NCI-H2227 treated with DMSO at 0.1 percent for 48 hours (cell line): ENCODE data around the gene CACNA1I.
A peak's percentile ranks its signal among the peaks of the same experiment; 100 is the strongest.
"Not testable (repeated sequence)": the region's sequence is repeated elsewhere in the genome, so short reads cannot be mapped to it uniquely, and the experiment has no call there.

Experiments
- DNase-seq: peaks from one replicate; lab custom pipeline; 2025; lab: John Stamatoyannopoulos, UW

The CACNA1I gene

DNA sequence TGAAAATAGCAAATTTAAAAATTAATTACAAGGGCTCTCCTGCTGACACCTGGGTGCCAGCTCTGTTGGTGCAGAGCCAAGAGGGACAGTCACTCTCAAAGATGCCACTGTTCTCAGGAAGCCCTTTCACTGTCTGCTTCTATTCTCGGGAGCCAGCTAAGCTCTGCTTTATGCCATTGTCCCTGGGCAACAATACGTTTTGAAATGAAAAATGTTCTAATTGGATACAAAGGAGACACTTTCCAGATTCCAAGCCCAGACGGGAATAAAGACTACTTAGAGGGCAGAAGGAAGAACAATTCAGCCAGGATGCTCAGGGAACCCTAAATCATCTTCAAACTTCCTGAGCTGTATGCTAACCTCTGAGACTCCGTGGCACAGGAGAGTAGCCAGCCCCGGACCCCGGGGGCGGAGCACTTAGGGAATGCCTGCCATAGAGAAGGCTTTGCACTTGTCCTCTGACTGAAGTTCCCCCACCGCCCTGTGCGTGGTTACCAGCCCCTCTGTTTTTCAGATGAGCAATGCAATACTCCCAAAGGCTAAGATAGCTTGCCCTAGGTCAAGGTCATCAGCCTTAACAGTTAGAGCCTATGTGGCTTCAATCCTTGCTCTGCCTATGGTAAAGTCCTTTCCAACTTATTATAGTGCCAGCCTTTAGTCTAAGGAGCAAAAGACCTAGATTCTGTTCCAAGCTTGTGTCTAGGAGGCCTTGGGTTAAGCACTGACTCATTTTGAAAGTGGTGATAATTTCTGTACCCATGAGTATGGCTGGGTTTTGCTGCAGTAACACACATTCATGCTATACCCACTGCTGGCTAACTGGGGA is 150.9 kb downstream of the CACNA1I start:
- DNase-seq = no peak

DNA sequence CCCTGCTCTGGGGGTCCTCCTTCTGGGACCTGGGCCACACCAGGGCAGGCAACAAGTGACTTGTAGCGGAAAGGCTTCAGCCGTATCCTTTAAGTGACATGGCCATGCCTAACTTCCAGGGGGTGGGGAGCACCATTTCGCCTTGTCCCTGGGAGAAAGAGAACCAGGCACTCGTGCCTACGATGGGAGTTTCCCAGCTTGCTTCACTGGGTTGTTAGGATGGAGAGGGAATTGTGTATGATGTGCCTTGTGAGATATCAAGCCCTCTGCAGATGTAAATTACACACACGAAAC is 151.4 kb downstream of the CACNA1I start:
- DNase-seq = no peak

DNA sequence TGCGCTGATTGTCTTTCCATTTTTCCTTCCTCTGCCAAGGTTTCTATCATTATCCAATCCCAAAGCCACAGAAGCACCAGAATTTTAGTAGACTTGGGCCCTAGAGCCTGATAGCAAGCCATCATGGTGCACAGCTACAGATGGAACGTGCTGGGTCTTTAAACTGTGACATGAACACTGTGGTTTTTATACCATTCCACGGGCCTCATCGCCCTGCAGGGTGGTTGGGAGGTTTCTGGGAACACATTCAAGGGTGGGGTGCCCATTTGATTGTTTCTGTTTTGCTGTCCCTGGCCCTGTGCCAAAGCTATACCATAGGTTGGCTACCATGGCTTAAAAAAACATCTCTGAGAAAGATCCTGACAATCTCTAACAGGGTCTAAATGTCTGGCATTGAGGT is 151.9 kb downstream of the CACNA1I start:
- no peak for DNase-seq

DNA sequence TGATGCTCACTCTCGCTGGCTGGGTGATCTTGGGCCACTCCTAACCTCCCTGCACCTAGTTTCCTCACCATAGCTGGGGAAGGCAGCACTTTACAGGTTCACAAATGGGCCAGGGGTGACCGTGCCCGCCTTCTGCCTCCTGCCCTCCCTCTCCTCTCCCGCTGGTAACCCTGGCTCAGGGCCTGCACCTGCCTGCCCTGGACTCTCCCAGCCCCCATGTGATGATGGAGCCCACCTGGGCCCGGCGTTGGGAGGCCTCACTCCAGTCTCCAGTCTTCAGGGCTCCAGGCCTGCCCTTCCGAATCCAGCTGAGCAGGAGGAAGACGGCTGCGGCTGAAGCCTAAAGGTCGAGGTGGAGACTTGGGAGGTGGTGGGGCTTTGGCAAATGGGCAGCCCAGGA is 152.9 kb downstream of the CACNA1I start:
- no peak for DNase-seq

DNA sequence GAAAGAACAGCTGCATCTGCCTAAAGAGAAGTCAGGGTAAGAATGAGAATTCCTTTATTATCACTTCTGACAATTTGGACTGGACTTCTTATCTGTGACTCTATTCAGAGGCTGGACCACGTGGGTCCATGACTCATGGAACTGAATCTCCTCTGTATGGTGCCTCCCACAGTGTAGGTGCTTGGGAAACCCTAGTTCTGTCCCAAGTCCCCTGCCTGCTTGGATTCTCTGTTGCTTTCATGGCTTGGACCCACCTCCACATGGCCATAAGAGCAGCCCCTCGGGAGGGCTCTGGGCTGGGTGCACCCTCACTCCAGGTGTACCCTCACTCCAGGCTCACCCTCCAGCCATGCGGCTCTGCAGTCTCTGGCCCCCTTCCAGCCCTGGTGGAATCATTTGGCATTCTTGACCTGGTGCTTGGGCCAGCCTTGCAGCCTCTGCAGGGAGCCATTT is 153.4 kb downstream of the CACNA1I start:
- DNase-seq = no peak

DNA sequence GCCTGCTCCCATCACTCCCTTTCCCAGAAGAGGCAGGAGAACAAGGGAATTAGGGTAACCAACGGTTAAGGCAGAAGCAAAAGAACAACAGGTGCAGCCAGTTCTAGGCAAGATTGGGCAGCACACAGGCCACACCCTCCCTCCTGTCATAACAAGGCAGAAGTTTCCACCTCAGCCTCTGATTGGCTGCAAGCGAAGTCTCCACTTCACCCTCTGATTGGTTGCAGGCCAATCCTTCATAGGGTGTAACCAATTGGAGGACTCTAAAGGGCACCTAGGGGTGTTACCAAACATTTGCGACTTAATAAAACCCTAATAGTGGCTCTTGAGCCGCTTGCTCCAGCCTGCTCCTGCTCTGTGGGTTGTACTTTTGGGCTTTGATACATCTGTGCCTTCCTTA is 153.8 kb downstream of the CACNA1I start:
- DNase-seq = no peak

DNA sequence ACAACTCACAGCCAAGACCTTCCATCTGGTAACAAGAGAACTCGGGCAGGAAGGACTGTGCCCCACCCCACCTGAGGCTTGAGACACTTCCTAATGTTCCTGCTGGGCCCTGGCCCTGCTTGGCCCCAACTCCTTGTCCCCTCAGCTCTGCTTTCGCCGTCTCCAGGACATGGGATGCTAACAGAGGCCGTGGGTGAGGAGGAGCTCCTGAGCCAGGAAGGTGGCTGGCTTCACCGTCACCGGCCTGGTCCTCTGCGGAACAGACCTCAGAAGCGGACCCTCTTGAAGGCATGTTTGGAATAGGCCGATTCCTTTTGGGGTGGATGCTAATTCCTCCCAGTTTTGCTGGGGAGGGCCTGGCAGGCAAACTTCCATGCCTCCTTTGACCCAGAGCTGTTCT is 154.3 kb downstream of the CACNA1I start:
- no peak for DNase-seq

DNA sequence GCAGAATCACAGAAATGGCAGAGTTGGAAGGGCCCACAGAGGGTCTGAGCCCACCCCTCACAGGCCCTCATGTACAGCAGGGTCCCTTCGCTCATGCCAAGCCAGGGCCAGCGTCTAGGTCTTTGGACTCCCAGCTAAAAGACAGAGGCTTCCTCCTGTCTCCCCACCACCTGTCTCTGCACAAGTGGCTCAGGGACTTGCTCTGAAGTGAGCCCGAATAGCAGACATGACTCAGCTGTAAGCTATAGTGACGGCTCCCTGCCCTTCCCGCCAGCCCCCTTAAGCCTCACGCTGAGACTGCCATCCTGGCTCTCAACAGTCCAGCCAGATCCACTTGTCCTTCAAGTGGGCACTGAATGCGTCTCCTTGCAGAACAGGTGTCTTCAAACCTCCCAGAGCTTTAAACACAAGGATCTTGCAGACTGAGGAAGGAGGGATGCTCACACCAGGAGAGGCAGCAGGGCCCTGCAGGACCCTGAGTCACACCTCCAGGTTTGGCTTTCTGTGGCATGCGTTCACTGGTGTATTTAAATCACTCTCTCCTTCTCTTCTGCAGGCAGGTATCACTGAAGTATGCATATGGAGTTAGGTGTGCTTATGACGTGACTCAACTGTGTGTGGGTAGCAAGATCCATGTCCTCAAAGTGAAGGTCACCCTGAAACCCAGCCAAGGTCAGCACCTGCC is 154.9 kb downstream of the CACNA1I start:
- DNase-seq = peak; percentile 5

DNA sequence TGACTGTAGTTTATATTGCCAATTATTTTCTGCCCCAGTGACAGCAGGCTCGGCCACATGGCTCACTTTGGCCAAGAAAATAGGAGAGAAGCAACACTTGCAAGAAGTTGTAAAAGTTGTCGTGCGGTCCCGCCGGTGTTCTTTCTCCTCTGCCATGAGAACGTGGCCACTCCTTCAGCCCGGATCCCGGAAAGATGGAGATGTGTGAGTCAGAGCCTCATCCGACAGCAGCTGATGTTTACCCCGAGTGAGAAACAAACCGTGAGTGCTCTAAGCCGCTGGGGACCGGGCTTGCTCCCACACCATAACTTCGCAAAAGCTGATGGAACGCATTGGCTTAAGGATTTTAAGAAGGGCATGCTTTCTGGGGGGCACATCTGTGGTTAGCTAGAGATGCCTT is 157.0 kb downstream of the CACNA1I start:
- DNase-seq = no peak

DNA sequence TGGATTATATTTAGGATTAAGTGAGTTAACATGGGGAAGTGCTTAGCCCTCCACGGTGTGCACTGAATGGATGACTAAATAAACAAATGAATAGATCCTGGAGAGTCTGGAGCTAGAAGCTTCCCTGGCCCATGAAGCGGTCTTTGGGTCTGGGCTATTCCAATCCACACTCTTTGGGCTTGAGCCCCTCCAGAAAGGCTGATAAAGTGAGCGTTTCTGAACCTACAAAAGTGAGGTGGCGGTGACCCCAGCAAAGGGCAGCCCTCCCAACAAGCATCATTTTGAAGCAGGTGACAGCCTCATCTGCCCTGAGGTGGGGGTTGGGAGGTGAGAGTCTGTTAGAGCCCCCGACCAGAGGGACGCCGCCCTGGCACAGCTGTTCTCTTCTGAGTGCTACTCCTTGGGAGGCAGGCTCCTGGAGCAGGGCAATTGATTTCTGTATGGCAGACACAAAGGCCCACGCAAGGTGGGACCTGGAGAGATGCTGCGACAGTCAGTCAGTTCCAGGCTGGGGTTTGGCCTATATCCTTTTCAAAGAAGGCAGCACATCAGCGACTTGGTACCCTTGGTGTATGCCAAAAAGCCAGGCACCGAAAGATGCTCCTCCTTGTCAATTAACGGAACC is 157.8 kb downstream of the CACNA1I start:
- DNase-seq = no peak

DNA sequence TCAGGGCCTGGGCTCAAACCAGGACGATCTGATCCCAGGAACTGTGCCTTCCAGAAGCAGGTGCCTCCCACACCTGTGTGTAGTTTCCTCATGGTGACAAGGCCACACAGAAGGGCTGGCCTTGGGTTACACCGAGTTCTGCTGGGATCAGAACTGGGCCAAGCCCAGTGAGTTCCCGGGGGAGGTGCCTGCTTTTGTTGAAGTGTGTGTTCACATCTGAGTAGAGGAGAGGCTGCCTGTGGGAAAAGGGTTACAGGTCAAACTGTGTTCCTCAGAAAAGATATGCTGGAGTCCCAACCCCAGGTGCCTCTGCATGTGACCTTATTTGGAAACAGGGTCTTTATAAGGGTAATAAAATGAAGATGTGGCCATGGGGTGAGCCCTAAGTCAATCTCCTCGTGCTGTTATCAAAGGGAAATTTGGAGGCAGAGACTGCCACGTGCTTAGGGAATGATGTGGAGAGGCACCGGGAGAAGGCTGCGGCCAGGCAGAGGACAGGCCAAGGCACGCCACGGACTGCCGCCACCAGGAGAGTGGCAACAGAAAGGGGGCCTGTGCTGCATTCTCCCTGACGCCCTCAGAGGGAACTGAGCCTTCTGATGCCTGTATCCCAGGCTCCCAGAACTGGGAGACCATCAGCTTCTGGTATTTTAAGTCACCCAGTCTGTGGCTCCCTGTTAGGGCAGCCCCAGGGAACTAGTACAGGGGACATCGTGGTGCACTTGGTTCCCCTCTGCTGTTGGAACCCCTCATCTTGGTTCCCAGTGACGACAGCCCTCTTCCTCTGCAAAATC is 158.8 kb downstream of the CACNA1I start:
- no peak for DNase-seq

DNA sequence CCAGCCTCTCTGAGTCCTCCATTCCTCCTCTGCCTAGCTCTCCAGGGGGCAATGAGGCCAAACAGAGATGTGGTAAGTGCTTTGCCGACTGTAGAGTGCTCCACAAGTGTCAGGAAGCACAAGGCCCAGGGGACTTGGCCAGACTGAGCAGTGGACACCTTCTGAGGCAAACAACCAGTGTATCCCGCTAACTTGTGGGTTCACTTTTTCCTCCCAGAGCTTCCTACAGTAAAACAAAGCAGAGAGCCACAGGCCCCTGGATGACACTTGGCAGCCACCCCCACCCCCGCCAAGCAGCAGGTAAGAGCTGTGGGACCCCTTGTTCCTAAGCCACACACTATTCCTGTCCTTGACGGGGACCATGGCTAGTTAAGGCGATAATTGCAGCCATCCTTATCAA is 160.9 kb downstream of the CACNA1I start:
- DNase-seq = no peak

DNA sequence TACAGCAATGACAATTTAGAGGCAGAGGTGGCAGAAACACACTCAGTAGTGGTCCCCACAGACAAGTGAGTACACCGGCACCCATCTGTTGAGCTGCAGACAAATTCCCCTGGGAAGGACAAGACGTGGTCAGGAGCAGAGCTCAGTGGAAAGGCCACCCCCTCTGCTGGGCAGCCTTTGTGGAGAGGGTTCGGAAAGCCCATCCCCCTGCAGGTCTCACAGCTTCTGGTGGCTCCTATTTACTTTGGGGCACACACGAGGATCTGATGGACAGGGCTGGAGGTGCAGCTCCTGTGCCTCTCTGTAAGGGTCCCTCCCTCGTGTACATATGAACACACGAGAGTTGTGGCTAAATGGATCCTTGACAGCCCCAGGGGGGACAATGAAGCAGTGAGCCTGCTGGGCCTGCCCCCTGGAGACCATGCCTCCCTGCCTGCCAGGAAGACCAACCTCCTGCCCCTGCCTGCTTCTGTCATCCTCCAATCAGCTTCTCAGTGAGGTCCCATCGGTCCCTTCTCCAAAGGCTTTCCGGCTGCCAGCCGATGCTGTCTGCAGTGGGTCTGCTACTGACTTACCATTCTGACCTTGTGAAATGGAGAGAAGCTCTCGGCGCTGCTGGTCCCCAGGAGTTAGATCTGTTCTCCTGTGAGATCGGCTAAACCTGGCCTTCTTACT is 161.5 kb downstream of the CACNA1I start:
- no peak for DNase-seq

DNA sequence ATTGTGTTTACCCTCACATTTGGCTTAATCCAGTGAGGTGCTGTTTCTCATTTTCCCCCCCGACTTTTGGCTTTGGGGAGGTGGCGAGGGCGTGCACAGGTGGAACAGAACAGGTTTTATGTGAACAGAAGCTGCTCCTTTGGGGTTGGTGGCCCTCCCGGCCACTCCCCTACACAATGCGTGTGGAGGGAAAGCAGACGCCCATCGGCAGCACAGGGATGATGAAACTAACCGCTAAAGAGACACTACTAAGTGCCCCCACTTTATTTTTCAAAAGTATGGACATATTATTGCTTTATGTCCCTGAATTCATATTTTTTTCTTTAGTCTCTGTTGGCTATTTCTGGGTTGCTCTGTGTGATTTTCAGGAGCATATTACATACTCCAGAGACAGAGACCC is 162.1 kb downstream of the CACNA1I start:
- DNase-seq = no peak

DNA sequence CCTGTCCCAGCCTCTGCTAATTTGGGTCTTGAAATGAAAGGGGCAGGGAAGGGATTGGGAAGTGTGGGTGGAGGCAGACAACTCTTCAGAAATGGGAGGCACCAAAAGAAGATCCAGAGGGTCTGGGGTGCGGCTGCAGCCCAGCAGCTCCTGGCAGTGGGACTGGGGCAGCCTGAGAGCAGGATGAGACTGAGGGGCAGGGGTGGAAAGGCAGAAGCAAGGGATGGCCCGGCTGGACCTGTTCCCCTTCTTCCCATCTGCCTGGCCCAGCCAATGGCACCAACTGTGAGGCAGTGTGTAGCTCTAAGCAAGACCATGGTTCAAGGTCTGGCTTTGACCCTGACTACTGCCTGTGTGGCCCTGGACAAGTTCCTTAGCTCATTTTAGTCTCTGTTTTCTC is 162.6 kb downstream of the CACNA1I start:
- no peak for DNase-seq

DNA sequence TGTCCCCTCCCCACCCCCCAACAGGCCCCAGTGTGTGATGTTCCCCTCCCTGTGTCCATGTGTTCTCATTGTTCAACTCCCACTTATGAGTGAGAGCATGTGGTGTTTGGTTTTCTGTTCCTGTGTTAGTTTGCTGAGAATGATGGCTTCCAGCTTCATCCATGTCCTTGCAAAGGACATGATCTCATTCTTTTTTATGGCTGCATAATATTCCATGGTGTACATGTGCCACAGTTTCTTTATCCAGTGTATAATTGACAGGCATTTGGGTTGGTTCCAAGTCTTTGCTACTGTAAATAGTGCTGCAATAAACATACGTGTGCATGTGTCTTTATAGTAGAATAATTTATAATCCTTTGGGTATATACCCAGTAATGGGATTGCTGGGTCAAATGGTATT is 163.5 kb downstream of the CACNA1I start:
- not testable (repeated sequence) for DNase-seq

DNA sequence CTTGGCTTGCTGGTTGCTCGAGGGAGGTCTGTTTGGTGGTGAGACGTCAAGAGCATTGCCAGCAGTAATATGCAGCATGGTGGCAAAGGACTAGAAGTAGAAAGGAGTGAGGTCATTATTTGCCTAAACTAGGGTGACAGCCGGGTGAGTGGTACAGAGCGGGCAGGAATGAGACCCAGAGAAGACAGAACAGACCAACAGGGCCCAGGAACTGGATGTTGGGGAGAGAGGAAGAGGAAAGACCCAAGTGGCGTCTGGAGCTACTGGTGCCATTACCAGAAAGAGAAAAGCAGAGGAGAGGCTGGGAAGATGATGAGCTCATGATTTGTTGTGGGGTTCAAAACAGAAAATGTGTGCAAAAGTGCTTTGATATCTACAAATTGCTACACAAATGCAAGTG is 164.3 kb downstream of the CACNA1I start:
- no peak for DNase-seq

DNA sequence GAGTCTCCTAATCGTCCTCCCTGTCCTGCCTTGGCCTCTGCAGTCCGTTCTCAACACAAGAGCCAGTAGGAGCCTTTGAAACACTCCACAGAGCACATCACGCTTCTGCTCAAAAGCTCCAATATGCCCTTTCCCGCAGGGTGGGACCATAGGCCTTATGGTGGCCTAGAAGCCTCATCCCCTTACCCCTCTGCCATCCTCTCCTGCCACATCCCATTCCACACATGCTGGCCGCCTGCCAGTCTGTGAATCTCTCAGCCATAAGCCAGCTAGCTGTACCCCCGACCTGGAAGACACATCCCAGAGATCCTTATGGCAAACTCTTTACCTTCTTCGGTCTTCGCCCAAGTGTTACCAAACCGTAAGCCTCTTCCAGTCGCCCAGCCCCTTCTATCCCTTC is 165.2 kb downstream of the CACNA1I start:
- DNase-seq = no peak

DNA sequence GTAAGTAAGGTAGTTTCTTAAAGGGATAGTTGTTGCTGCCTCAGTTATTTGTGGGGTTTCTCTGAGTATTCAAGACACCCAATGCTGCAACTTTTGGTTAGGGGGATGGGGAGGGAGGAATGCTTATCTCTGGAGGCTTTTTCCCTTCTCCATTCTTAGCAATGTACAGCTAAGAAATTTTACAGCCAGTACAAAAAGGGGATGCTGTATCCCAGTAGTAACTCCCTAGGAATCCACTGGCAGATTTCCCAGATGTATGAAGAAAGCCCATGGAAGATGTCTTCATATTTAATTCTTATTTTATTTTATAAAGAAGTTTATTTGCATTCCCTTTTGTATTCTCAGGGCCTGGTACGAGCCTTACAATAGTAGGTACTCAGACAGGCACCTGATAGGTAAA is 168.2 kb downstream of the CACNA1I start:
- DNase-seq = no peak
